ENCODE data around the gene SPZ1. TPM values are rescaled to one million over a fixed set of nuclear protein-coding genes. Genes with fewer than 3 reads are reported as not detected.

Gene SPZ1
- total and polyA plus RNA-seq, 2 of the 13 experiments (the other 11 are each of a cell fraction or from before 2014, with no cell fraction given), result not detected

DNA sequence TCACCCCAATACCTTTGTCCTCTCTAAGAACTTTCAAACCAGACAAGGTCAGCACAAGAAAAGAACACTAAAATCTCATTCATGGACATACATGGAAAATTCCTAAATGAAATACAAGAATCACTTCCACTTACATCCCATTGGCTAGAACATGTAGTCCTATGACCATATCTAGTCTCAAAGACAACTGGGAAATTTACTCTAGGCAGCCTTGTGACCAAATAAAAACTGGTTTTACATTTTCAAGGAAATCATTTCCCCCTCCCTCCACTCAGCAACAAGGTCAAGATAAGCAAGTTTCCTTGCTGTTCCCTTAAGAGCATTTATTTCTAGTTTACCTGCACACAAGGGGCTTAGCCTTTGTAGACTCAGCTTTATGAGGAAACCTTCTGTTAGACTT, 43.6 kb upstream of the SPZ1 start:
- H2AFZ ChIP-seq (ENCODE audit: low read length), result no peak overlapping the region
- DNase-seq (ENCODE audit: low spot score) (no peak), ATAC-seq (no peak), FAIRE-seq (no peak)
- H3K9ac ChIP-seq (ENCODE audit: insufficient read depth, low read depth, low read length), result no peak overlapping the region
- no peaks in the 10 kb centered on the region for H3K9me3 ChIP-seq (ENCODE audit: low read length)
- intact Hi-C loops (cut with micrococcal nuclease; ENCODE audit: unreplicated experiment) (no loop called here), in situ Hi-C loops (cut with HindIII; ENCODE audit: extremely low pct_ligation_motif_present, low pct_unique_long_range_greater_than_20kb) (no loop called here)
- H3K36me3 ChIP-seq (replicated peaks in 1 of 2; ENCODE audit: control insufficient read depth in 1 of 2, insufficient read depth in 2 of 2, low read length in 2 of 2), result no peaks in the 10 kb centered on the region
- no peak for TF ChIP-seq ZFAT (CRISPR knock-in tag; conservative IDR thresholded peaks at IDR 0.05)
- no peak for TF ChIP-seq HDAC1 (CRISPR knock-in tag; IDR thresholded peaks at IDR 0.05)
- no peak for TF ChIP-seq PHF8 (CRISPR knock-in tag; IDR thresholded peaks at IDR 0.05)
- no peak for TF ChIP-seq ZNF335 (CRISPR knock-in tag; IDR thresholded peaks at IDR 0.05)
- TF ChIP-seq CBX2 (IDR thresholded peaks at IDR 0.05; ENCODE audit: low read depth, low read length), result no peak
- no peak for TF ChIP-seq CBX2 (CRISPR knock-in tag; IDR thresholded peaks at IDR 0.05; ENCODE audit: low read depth)
- TF ChIP-seq ZNF225 (CRISPR knock-in tag; IDR thresholded peaks at IDR 0.05), result no peak
- TF ChIP-seq, protein P1, sequence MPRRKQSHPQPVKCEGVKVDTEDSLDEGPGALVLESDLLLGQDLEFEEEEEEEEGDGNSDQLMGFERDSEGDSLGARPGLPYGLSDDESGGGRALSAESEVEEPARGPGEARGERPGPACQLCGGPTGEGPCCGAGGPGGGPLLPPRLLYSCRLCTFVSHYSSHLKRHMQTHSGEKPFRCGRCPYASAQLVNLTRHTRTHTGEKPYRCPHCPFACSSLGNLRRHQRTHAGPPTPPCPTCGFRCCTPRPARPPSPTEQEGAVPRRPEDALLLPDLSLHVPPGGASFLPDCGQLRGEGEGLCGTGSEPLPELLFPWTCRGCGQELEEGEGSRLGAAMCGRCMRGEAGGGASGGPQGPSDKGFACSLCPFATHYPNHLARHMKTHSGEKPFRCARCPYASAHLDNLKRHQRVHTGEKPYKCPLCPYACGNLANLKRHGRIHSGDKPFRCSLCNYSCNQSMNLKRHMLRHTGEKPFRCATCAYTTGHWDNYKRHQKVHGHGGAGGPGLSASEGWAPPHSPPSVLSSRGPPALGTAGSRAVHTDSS (CRISPR knock-in tag; conservative IDR thresholded peaks at IDR 0.05), result no peak
- TF ChIP-seq ZNF136 (CRISPR knock-in tag; IDR thresholded peaks at IDR 0.05; ENCODE audit: low read depth), result no peak
- TF ChIP-seq, protein P2, sequence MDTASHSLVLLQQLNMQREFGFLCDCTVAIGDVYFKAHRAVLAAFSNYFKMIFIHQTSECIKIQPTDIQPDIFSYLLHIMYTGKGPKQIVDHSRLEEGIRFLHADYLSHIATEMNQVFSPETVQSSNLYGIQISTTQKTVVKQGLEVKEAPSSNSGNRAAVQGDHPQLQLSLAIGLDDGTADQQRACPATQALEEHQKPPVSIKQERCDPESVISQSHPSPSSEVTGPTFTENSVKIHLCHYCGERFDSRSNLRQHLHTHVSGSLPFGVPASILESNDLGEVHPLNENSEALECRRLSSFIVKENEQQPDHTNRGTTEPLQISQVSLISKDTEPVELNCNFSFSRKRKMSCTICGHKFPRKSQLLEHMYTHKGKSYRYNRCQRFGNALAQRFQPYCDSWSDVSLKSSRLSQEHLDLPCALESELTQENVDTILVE (CRISPR knock-in tag; IDR thresholded peaks at IDR 0.05), result no peak
- TF ChIP-seq POLR2AphosphoS5 (IDR thresholded peaks at IDR 0.05; ENCODE audit: low read depth, low read length), result no peak
- TF ChIP-seq MYNN (CRISPR knock-in tag; IDR thresholded peaks at IDR 0.05; ENCODE audit: low read depth), result no peak
- no peak for TF ChIP-seq ZNF768 (CRISPR knock-in tag; IDR thresholded peaks at IDR 0.05)
- TF ChIP-seq ZNF251 (CRISPR knock-in tag; IDR thresholded peaks at IDR 0.05), result no peak
- no peak for TF ChIP-seq BCL6 (CRISPR knock-in tag; IDR thresholded peaks at IDR 0.05)
- no peak for TF ChIP-seq KDM6A (CRISPR knock-in tag; IDR thresholded peaks at IDR 0.05; ENCODE audit: low read depth)
- TF ChIP-seq, protein P3, sequence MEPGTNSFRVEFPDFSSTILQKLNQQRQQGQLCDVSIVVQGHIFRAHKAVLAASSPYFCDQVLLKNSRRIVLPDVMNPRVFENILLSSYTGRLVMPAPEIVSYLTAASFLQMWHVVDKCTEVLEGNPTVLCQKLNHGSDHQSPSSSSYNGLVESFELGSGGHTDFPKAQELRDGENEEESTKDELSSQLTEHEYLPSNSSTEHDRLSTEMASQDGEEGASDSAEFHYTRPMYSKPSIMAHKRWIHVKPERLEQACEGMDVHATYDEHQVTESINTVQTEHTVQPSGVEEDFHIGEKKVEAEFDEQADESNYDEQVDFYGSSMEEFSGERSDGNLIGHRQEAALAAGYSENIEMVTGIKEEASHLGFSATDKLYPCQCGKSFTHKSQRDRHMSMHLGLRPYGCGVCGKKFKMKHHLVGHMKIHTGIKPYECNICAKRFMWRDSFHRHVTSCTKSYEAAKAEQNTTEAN (CRISPR knock-in tag; conservative IDR thresholded peaks at IDR 0.05), result no peak
- H3K27ac ChIP-seq (ENCODE audit: extremely low read length, insufficient read depth, low read length), result no peak overlapping the region
- ChIA-PET CTCF (ENCODE audit: low intra/inter-chr PET ratio, low total read pairs) (interaction anchor here (2.7 kb wide), 1 partner anchor 185 kb away, joined by 22 read pairs; no protein-coding TSS in a partner anchor), POLR2A (no interaction called here)
- H3K4me1 ChIP-seq (ENCODE audit: insufficient read depth, low read length), result 0 out of 2 replicates have a peak, but pooled peaks cover 5% of the 10 kb centered on the region
- BruUV-seq (replicated peaks), result no TSS peak
- no peaks in the 10 kb centered on the region for H3K79me2 ChIP-seq (ENCODE audit: insufficient read depth, low read length)
- H3K4me3 ChIP-seq (replicated peaks in 1 of 3; ENCODE audit: insufficient read depth in 1 of 3, low read depth in 2 of 3, low read length in 3 of 3), result no peak overlapping the region
- no peaks in the 10 kb centered on the region for H4K20me1 ChIP-seq (ENCODE audit: insufficient read depth, low read length)
- H3K27me3 ChIP-seq (ENCODE audit: control insufficient read depth in 1 of 2, insufficient read depth in 2 of 2, low read length in 2 of 2), result no peaks in the 10 kb centered on the region
- H3K4me2 ChIP-seq (ENCODE audit: low read depth, low read length), result no peak overlapping the region

Data from HepG2 (cell line).